Activated CD4-positive, alpha-beta T cell treated with anti-CD3 and anti-CD28 coated beads, Interleukin-2, amount 50 U/mL, for 4 hours (primary cell): Measurements from ENCODE around the gene MACROD2.

Experiments used
- DNase-seq, 2 experiments: peaks; one replicate each; pipeline ENCODE4 v3.0.0-alpha.2; 2020

The MACROD2 gene

DNA sequence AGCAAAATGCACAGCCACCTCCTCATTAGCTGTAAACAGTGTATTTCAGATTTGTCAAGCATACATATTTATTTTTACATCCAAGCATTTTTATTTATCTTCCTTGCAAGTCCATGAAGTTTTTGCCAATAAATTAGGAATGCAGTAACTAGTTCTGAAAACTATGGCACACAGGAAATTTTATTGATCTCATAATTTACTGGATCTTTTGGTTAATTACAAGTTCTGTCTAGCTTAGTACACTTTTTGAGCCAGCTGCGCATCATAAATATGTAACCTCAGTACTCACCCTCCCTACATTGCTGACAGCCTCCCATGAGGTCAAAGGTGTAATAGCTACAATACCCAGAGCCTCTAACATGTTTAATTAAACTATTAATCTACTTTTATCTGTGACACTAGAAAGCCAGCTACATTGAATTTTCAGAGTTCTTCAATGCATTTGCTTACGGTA lies 1679.8 kb downstream of the MACROD2 start:
- no peak for DNase-seq

DNA sequence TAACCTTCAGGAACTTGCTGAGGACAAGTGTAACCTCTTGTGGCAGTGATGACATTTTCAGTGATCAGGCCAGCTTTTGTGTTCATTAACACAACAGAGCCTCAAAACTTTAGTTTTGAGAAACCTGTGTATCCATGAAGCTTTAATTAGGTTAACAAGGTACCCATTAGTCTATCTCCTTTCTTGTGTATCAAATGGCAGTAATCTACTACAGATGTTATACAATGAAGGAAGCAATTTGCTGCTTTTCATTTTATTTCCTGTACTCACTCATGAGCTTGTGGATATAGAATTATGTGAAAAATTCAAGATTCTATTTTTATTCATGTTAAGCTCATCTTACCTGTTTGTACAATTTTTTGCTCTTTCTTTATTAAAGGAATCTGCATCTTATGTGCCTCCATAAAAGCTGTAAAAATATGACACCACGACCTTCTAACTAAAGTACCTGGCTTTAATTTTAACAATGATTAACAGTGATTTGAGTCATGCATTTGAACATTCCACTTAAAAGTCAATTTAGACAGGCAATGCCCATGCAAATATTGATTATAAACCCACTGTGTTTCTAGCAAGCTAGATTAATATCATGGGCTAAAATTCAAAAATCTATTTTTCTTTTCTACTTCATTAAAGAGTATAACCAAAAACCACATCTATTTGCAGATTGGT lies 1680.6 kb downstream of the MACROD2 start:
- no peak for DNase-seq

DNA sequence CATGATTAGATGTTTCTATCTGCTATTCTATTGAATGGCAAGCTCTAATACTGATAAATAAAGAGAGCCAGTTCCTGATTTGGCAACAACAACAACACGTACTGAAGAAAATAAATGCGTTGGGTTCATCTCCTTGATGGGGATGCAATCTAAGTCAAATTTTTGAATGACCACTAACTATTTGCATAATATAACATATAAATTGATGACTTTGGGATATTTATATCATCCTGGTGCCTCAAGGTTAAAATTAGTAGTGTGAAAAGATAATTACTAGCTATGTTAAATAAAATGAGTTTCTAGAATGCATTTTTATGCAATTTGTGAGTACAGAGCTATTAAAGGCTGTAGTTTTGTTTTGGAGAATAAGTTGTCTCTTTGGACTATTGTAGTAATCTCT lies 1681.5 kb downstream of the MACROD2 start:
- no peak for DNase-seq

- no peak for DNase-seq
These were observed 1687.4 kb downstream of the MACROD2 start for GRCh38 chr20:15682690-15683089.

DNA sequence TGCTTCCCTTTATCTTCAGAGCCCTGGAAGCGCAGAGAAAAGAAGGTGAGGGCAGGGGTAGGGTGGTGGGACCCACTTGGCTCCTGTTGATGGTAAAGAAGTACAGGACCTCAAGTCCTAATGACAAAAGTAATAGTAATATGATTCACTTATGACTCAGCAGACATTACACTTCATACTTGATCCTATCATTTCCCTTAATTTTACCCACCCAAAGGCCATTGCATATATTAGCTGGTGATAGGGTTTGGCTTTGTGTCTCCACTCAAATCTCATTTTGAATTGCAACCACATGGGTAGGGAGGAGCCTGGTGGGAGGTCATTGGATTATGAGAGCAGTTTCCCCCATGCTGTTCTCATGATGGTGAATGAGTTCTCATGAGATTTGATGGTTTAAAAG lies 1697.3 kb downstream of the MACROD2 start:
- no peak for DNase-seq

DNA sequence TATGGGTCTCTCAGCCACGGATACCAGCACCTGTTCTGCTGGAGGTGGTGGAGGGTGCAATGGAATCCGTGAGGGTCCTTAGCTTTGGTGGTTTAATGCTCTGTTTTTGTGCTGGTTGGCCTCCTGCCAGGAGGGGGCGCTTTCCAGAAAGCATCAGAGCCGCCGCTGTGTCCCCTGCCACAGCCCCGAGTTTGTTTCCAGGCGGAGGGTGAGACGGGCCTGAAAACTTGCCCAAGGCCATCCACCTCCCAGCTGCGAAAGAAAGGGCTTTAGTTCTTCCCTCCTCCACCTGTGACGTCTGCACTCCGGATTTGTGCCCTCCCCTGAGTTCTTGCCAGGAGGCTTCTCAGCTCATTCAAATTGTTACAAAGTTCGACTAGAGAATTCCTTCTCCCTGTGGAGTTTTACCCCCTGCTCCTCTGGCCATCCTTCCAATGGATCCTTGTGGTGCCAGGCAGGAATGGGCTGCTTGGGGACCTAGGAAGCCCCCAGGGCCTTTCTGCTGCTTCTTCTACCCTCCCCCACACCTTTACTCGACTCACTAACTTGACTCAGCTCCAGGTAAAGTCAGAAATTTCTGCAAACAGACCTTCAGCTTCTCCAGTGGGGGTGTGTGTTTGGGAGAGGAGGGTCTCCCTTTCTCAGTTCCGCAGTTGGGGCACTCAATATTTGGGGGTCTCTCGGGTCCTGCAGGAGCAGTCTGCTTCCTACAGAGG lies 1704.3 kb downstream of the MACROD2 start:
- no peak for DNase-seq

DNA sequence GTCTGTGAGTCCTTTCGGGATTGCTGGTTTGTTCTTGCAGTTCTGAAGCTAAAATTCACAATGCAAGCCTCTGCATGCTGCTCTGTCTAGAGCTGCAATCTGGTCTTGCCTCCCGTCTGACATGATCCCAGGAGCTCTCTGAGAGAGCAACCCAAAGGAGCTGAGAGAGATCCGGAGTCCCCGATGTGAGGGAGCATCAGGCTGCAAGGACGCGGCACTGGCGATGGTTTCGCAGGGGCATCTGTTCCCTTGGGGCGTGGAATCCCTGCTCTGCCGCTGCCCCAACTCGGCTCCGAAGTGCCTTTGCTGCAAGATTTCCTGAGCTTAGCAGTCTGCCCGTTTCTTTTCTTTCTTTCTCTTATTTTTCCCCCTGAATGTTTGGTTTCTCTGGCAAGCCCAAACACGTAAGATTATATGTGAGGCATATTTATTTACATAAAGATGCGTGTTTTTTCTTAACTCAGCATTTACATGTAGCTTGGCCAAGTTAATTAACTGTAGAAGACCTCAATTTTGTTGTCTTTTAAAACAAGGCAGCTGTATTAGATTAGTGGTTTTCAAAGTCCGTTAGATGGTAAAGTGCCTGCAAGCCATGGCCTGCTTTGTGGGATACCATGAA lies 1704.9 kb downstream of the MACROD2 start:
- DNase-seq: no peak

DNA sequence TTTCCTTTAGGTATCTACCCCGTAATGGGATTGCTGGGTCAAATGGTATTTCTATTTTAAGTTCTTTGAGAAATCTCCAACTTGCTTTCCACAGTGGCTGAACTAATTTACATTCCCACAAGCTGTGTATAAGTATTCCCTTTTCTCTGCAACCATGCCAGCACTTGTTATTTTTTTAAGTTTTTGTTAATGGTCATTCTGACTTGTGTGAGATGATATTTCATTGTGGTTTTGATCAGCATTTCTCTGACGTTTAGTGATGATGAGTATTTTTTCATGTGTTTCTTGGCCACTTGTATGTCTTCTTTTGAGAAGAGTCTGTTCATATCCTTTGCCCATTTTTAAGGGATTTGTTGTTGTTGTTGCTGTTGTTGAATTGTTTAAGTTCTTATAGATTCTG lies 1706.8 kb downstream of the MACROD2 start:
- DNase-seq: no peak

GRCh38 chr20:15703171-15703911 lies 1708.0 kb downstream of the MACROD2 start:
- DNase-seq: no peak

GRCh38 chr20:15705975-15706374 lies 1710.7 kb downstream of the MACROD2 start:
- DNase-seq: no peak

DNA sequence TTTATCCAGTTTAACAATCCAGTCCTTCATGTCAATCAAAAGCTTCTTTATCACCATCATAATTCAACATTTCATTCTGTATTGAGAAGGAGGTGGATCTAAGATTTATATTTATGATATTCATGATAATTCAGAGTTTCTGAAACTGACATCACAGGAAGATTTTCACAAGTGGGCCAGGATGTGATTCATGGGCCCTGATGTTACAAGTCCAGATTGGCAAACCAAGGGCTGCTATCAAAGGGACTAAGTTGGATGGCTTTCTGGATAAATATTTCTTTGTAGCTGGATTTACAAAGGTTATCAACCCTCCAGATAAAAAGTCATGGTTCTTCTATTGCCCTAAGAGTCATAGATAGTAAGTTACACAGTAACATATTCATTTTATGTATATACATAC lies 1711.4 kb downstream of the MACROD2 start:
- no peak for DNase-seq

DNA sequence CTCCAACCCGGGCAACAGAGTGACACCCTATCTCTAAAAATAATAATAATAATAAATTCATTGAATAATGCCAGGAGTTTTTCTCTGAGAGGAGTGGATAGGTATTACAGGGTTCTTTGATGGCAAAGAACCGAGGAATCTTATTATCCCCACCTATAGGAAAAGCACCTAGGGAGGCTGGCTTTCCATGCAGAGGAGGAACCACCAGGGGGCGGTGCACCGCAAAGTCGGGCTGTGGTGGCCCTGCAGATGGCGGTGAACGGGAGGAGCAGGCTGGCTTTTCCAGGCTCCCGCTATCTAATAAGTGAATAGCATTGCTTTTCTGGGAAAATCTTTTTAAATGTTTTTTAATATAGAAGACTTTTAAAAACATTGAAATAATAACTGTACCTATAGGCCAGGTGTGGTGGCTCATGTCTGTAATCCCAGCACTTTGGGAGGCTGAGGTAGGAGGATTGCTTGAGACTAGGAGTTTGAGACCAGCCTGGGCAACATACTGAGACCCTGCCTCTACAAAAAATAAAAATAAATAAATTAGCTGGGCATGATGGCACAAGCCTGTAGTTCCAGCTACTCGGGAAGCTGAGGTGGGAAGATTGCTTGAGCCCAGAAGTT lies 1713.8 kb downstream of the MACROD2 start:
- no peak for DNase-seq

DNA sequence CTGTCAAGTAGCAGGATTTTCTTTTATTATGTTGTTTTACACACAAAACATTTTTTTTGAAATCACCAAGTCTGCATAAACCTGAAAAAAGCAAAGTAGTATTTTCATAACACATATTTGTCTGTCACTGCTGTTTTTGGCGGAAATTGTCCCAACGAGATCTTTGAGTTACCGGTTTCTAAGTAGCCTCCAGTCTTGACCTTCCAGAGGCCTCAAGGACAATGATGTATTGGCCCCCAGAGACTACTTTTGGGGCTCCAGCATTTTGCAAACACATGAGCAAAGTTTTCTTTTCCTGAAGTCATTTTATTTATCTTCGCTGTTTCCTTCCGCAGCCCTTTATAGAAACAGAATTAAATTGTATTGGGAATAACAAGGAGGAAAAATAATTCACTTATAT lies 1715.3 kb downstream of the MACROD2 start:
- no peak for DNase-seq

- no peak for DNase-seq
These were observed 1715.9 kb downstream of the MACROD2 start for GRCh38 chr20:15711177-15711576.

GRCh38 chr20:15716256-15716655 lies 1720.9 kb downstream of the MACROD2 start:
- DNase-seq: no peak

- no peak for DNase-seq
These were observed 1731.1 kb downstream of the MACROD2 start for GRCh38 chr20:15726416-15726815.

GRCh38 chr20:15734052-15734451 lies 1738.7 kb downstream of the MACROD2 start:
- no peak for DNase-seq

DNA sequence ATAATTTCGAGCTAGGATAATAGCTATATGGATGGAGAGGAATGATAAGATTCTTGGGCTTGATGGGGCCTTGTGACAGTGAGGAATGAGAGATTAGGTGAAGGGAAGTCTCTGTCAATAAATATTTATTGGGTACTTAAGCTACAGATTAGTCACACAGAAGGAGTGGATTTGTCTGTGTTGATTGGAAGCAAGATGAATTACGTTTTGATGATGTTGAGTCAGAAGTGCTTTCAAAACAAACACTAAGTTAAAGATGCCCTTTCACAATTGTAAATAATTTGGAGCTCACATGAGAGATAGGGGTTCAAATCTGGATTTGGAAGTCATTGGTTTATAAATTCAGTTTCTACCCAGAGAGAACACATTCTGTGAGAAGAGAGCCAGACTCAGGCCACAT lies 1743.7 kb downstream of the MACROD2 start:
- DNase-seq: no peak

DNA sequence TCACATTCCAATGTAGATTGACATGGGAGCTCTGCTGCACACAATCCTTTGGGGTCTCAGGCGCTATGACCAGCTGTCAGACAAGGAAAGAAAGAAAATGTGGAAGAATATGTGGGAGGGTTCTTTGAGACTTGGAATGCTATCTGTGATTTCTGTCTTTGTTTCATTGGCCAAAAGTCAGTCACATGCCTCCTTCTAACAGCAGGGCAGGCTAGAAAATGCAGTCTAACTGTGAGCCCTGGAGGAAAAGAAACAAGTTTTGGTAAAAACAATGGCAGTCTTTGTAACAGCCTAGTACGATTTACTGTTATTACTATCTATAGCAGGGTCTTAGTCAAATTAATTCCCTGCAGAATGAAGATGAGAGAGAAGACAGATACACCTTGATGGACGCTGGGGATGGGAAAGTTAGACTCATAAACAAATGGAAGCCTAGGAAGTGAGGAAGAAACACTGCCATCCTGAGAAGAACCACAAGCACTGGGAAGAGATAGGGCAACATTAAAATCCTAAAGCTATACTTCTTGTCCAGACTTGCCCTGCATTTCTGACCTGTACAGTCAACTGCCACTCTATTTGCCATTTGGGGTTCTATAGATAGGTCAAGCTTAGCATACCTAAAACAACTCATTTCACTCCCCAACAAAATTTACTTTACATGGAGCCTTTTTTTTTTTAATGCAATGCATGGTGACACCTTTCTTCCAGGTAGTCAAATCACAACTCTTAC lies 1744.9 kb downstream of the MACROD2 start:
- DNase-seq: no peak

DNA sequence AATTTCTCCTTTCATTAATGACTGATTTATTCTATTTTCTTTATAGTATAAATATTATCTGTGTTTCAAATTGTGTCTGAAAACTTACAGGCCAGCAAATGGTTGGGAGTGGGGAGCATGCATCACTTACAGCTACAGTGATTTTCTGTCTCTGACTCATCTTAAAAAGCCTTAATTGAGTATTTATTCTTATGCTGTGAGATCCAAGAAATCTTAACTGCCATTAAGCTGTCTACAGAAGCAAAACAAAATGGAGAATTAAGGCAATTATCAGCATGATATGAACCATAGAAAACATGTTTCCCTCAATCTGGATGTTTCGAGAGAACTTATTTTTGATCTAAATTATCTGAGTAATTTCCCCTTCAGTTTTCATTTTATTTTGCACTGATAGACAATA lies 1746.8 kb downstream of the MACROD2 start:
- DNase-seq: no peak

DNA sequence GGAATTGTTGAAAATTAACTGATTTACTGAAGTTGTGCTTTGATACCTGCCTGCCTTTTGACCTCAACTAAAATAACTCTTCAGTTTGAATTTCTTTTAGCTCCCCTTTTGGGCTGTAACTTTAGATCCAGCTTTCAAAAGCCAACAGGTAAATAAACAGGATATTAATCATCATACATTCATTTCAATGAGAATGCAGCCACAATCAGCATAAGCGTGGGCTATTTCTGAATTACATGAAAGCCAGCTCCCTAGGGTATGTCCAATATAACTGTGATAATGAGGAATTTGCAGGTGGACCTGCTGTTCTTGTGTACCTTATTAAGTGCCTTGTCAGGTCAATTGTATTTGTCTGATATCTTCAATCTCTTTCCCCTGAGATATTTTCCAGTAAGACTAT lies 1747.3 kb downstream of the MACROD2 start:
- DNase-seq: no peak

DNA sequence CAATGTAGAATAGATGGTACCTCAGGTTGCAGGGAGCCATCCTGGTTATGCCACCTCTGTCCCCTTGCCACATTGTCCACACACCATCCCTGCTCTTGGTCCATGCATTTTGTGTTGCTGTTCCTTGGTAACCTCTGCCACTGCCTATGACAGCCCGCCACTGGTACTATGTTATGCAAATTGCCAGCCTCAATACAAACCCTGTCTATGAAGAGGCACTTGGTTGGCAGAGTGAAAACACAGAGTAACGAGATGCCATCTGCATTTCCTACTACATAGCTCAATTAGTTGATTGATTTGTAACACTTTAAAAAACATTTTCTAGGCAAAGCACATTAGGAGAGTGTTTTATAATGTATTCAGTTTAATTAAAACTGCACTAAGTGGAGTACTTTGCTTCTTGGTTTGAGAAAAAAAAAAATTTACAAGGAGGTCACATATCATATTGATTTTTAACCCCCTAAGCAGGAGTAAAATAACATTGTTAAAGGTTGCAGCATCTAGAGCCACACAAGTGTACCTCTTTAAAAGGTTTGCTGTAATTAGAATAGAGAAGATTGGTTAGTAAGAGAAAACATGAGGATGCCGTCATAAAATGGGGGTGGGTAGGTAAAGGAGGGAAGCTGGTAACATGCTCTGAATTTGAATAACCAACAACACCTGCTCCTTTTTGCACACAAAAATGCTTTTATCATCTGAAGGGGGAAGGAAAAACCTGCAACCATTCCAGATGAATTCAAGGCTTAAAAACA lies 1760.9 kb downstream of the MACROD2 start:
- DNase-seq: no peak
